ENCODE data around the gene SLC30A9. TPM values are rescaled to one million over a fixed set of nuclear protein-coding genes. Genes with fewer than 3 reads are reported as not detected.

The SLC30A9 gene
- polyA plus RNA-seq, 1 experiment, result 37.9 TPM

- TF ChIP-seq, protein P1, sequence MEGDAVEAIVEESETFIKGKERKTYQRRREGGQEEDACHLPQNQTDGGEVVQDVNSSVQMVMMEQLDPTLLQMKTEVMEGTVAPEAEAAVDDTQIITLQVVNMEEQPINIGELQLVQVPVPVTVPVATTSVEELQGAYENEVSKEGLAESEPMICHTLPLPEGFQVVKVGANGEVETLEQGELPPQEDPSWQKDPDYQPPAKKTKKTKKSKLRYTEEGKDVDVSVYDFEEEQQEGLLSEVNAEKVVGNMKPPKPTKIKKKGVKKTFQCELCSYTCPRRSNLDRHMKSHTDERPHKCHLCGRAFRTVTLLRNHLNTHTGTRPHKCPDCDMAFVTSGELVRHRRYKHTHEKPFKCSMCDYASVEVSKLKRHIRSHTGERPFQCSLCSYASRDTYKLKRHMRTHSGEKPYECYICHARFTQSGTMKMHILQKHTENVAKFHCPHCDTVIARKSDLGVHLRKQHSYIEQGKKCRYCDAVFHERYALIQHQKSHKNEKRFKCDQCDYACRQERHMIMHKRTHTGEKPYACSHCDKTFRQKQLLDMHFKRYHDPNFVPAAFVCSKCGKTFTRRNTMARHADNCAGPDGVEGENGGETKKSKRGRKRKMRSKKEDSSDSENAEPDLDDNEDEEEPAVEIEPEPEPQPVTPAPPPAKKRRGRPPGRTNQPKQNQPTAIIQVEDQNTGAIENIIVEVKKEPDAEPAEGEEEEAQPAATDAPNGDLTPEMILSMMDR (IDR thresholded peaks at IDR 0.05; ENCODE audit: insufficient read depth, low read depth, low read length), result no peak
- CTCF ChIA-PET, result interaction anchor here (0.6 to 1.5 kb wide), 2 partner anchors 13 to 21 kb away, joined by 3 to 5 read pairs; no protein-coding TSS in a partner anchor
- DNase-seq (ENCODE audit: low read depth), result peak; percentile 47
- Histone ChIP-seq H3K4me3 (ENCODE audit: low read depth, low read length) (no peak overlapping the region), H3K27me3 (ENCODE audit: control insufficient read depth, insufficient read depth, low read length) (no peaks in the 10 kb centered on the region), H3K36me3 (ENCODE audit: control insufficient read depth, insufficient read depth, low read length) (peaks cover 1% of the 10 kb centered on the region; the same call in 1 of the 2 replicates)
- POLR2A ChIA-PET, result interaction anchor here (0.6 kb wide), 1 partner anchor 9 kb away, joined by 4 read pairs; no protein-coding TSS in a partner anchor
Measured at GRCh38 chr4:42048394-42048793, 58.1 kb downstream of the SLC30A9 start.

DNA sequence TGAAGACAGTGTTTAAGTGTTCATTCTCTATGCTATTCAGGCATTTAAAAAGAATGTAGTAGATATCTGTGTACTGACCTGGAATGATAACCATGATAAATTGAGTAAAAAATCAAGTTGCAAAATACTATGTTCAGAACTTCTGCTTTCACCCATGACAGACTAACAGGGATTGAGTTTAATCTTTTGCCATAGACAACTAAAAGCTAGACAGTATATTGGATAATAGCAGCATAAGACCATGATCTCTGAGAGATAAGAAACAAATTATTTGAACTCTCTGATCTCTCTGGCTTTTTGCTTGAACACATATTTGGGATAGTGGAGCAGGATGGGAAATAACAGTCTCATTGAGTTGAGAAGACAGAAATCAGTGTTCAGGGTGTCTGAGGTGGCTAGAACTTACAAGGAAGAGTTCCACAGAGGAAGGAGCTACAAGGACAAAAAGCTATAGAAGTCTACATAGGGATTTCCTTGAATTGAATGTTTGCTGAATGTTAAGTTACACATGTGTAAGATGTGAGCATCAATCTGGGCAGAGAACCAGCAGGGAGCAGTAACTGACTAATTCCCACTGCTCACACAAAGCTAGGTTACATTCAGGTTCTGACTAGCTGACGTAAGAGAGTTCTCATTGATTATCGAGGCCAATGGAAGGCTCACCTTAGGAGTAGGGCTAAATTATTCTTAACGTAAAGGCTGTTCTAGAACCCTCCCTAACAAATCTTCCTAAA is 60.4 kb downstream of the SLC30A9 start:
- Histone ChIP-seq H3K36me3 (ENCODE audit: control insufficient read depth, insufficient read depth, low read length) (peaks cover 2% of the 10 kb centered on the region; the same call in 1 of the 2 replicates), H3K4me3 (ENCODE audit: low read depth, low read length) (no peak overlapping the region), H3K27me3 (ENCODE audit: control insufficient read depth, insufficient read depth, low read length) (no peaks in the 10 kb centered on the region)
- no peak for DNase-seq (ENCODE audit: low read depth)
- TF ChIP-seq, protein P1 (IDR thresholded peaks at IDR 0.05; ENCODE audit: insufficient read depth, low read depth, low read length), result no peak
- POLR2A ChIA-PET, result no interaction called here
- CTCF ChIA-PET, result interaction anchor here (0.5 to 1.1 kb wide), 5 partner anchors 9 to 383 kb away, joined by 3 read pairs; no protein-coding TSS in a partner anchor

DNA sequence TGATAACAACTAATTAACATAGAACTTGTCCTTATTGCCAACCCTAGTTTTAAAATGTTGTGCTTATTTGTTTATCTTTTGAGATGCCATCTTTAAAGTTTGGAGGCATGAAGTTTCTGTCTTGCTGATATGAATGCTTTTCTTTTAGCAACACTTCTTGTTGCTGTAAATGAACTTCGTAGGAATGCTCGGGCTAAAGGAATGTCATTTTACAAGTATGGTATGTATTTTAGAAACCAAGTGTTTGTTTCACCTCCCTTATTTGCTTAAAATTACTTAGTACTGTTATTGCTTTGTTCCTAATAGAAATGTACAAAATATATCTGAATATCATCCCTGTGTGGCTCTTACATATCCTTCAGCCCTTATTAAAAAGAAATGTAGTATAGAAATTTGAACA is 76.1 kb downstream of the SLC30A9 start:
- Histone ChIP-seq H3K4me3 (ENCODE audit: low read depth, low read length) (no peak overlapping the region), H3K36me3 (ENCODE audit: control insufficient read depth, insufficient read depth, low read length) (no peaks in the 10 kb centered on the region), H3K27me3 (ENCODE audit: control insufficient read depth, insufficient read depth, low read length) (no peaks in the 10 kb centered on the region)
- CTCF ChIA-PET, result no interaction called here
- POLR2A ChIA-PET, result no interaction called here
- DNase-seq (ENCODE audit: low read depth), result no peak
- TF ChIP-seq, protein P1 (IDR thresholded peaks at IDR 0.05; ENCODE audit: insufficient read depth, low read depth, low read length), result no peak

GRCh38 chr4:42067264-42067663 is 76.9 kb downstream of the SLC30A9 start:
- ChIA-PET CTCF (no interaction called here), POLR2A (no interaction called here)
- H3K36me3 ChIP-seq (ENCODE audit: control insufficient read depth, insufficient read depth, low read length), result no peaks in the 10 kb centered on the region

DNA sequence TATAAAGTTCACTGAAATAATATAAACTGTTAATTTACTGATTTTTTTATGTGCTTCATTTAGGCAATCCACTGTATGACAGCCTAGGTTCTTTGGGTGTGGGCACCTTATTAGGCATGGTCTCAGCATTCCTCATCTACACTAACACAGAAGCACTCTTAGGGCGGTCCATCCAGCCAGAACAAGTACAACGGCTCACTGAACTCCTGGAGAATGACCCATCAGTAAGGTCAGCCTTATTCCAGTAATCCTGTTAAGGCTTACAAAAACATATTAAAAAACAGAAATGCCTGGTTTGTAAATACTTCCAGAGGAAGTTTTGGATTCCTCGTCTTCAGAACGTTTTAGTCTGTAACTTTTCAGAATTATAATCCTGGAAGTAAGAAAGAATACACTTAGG is 80.1 kb downstream of the SLC30A9 start:
- Histone ChIP-seq H3K4me3 (ENCODE audit: low read depth, low read length) (no peak overlapping the region), H3K36me3 (ENCODE audit: control insufficient read depth, insufficient read depth, low read length) (peaks cover 1% of the 10 kb centered on the region; the same call in 1 of the 2 replicates), H3K27me3 (ENCODE audit: control insufficient read depth, insufficient read depth, low read length) (no peaks in the 10 kb centered on the region)
- TF ChIP-seq, protein P1 (IDR thresholded peaks at IDR 0.05; ENCODE audit: insufficient read depth, low read depth, low read length), result no peak
- CTCF ChIA-PET, result interaction anchor here (1.4 kb wide), 1 partner anchor 20 kb away, joined by 3 read pairs; no protein-coding TSS in a partner anchor
- POLR2A ChIA-PET, result no interaction called here
- no peak for DNase-seq (ENCODE audit: low read depth)

More at GRCh38 chr4:42067264-42067663, 76.9 kb downstream of the SLC30A9 start:
- TF ChIP-seq, protein P1 (IDR thresholded peaks at IDR 0.05; ENCODE audit: insufficient read depth, low read depth, low read length), result no peak
- no peak for DNase-seq (ENCODE audit: low read depth)
- Histone ChIP-seq H3K27me3 (ENCODE audit: control insufficient read depth, insufficient read depth, low read length) (no peaks in the 10 kb centered on the region), H3K4me3 (ENCODE audit: low read depth, low read length) (no peak overlapping the region)

Measured in BJ (cell line).